Cardiac septum (tissue), 1 donor: ENCODE measurements around the gene CDT1. TPM values are rescaled to one million over a fixed set of nuclear protein-coding genes. Genes with fewer than 3 reads are reported as not detected.

ENCODE experiments used
- DNase-seq: peaks from one replicate; pipeline ENCODE4 v3.0.0-alpha.2; 2020; ENCODE audit warnings: low spot score
- intact Hi-C: fragments of 100-400 bp; cut with DNase I; formaldehyde crosslinking; loops from one replicate; pipeline ENCODE4 v1.14.0; 2022
- total RNA-seq: library from RNA; stranded (reverse); fragmentation: NEBNext Ultra II Directional; extraction: Animal tissue kit (Norgen Biotek cat#: 25700); gene quantifications from one replicate; pipeline ENCODE4 v1.2.1, GENCODE V29; 2021
- donor health status: DM: no; HTN: no; CAD: no.

CDT1 gene
- total RNA-seq, 1 donor from 2014 or later: 0.46 TPM

GRCh38 chr16:88844419-88845036 lies 40.9 kb downstream of the CDT1 start:
- intact Hi-C loops: no loop called here
- DNase-seq: no peak

- intact Hi-C loops: no loop called here
- no peak for DNase-seq
Measured at GRCh38 chr16:88846088-88846487, 42.5 kb downstream of the CDT1 start.

- intact Hi-C loops: no loop called here
- DNase-seq: no peak
Measured at GRCh38 chr16:88847654-88848053, 44.1 kb downstream of the CDT1 start.

GRCh38 chr16:88848557-88848956 lies 45.0 kb downstream of the CDT1 start:
- no peak for DNase-seq
- intact Hi-C loops: no loop called here

GRCh38 chr16:88850531-88851199 lies 47.1 kb downstream of the CDT1 start:
- intact Hi-C loops: loop anchor here (10.0 kb wide), 1 partner anchor 244 kb away; the partner anchor contains the start of gene ACSF3

GRCh38 chr16:88851616-88852015 lies 48.0 kb downstream of the CDT1 start:
- intact Hi-C loops: loop anchor here (10.0 kb wide), 1 partner anchor 243 kb away; the partner anchor contains the start of gene ACSF3
- DNase-seq: no peak

More at GRCh38 chr16:88850531-88851199, 47.1 kb downstream of the CDT1 start:
- no peak for DNase-seq

GRCh38 chr16:88853325-88853941 lies 49.8 kb downstream of the CDT1 start:
- intact Hi-C loops: loop anchor here (10.0 kb wide), 1 partner anchor 241 kb away; the partner anchor contains the start of gene ACSF3
- DNase-seq: no peak

GRCh38 chr16:88854306-88855111 lies 50.9 kb downstream of the CDT1 start:
- DNase-seq: no peak

GRCh38 chr16:88855176-88855575 lies 51.6 kb downstream of the CDT1 start:
- intact Hi-C loops: loop anchor here (10.0 kb wide), 1 partner anchor 240 kb away; the partner anchor contains the start of gene ACSF3
- DNase-seq: no peak

More at GRCh38 chr16:88854306-88855111, 50.9 kb downstream of the CDT1 start:
- intact Hi-C loops: loop anchor here (10.0 kb wide), 1 partner anchor 240 kb away; the partner anchor contains the start of gene ACSF3

GRCh38 chr16:88855736-88856121 lies 52.1 kb downstream of the CDT1 start:
- intact Hi-C loops: loop anchor here (2.0 to 10.0 kb wide), 2 partner anchors 43 to 239 kb away; partner anchors contain the start of gene ACSF3

GRCh38 chr16:88856122-88856827 lies 52.7 kb downstream of the CDT1 start:
- DNase-seq: no peak
- intact Hi-C loops: loop anchor here (2.0 to 10.0 kb wide), 2 partner anchors 43 to 239 kb away; partner anchors contain the start of gene ACSF3

More at GRCh38 chr16:88855736-88856121, 52.1 kb downstream of the CDT1 start:
- DNase-seq: no peak

GRCh38 chr16:88856828-88857727 lies 53.5 kb downstream of the CDT1 start, which contains the start of the genes GALNS and TRAPPC2L:
TSS of gene GALNS (minus strand) at chr16:88856947. CDS start at chr16:88856877, 70 bp downstream.
TSS of gene TRAPPC2L (plus strand) at chr16:88857127. CDS start at chr16:88857151, 24 bp downstream.
- intact Hi-C loops: loop anchor here (2.0 to 10.0 kb wide), 2 partner anchors 44 to 238 kb away; partner anchors contain the start of gene ACSF3
- DNase-seq: peak; percentile 100

- intact Hi-C loops: loop anchor here (2.0 to 10.0 kb wide), 2 partner anchors 45 to 237 kb away; partner anchors contain the start of gene ACSF3
- DNase-seq: no peak
Measured at GRCh38 chr16:88857728-88858339, 54.2 kb downstream of the CDT1 start.
